A673 (cell line): Measurements from ENCODE around the gene ZNF81.

Experiments
- CTCF ChIP-seq: fragments of 300-800, 200-600 bp; sonication (generic); conservative IDR thresholded peaks from 2 replicates; pipeline ENCODE4 v1.5.1; 2017; ENCODE audit warnings: low read depth, mild to moderate bottlenecking, antibody characterized with exemption, low read length, moderate library complexity, mixed read lengths
- EZH2 ChIP-seq: fragments of 200-600 bp; sonication (generic); IDR thresholded peaks from 2 replicates; pipeline ENCODE4 v1.6.1; 2017; ENCODE audit warnings: borderline replicate concordance, low read depth, mild to moderate bottlenecking, mixed read lengths, antibody characterized with exemption, low read length; ENCODE audit not compliant: poor library complexity, severe bottlenecking

- no peak for TF ChIP-seq CTCF
- no peak for TF ChIP-seq EZH2
Observed at GRCh38 chrX:47885501-47885900, 48.8 kb downstream of the ZNF81 start.
